ENCODE measurements around the gene STK17B. TPM values are rescaled to one million over a fixed set of nuclear protein-coding genes. Genes with fewer than 3 reads are reported as not detected.

The STK17B gene
- total and polyA plus RNA-seq, 10 donors: 48.7 to 248 (median 186) TPM

DNA sequence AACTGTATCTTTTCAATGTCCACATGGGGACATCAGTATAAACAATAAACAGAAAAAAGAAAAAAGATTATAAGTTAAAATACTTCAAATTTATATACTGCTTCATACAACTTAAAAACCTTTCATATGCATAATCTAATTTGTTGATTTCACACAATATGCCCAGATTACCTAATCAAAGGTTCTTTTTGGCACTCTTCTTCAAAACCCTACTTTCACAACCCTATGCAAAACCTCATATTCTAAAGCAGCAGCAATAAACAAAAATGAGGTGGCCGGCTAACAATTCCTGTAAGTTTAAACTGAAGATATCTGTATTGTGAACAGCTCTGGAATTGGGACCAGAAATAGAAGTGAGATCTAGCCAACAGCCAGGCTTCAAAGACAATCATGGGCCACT is 28.6 kb downstream of the STK17B start:
- H3K36me3 ChIP-seq: peaks cover 9 to 100% (median 87%) of the 10 kb centered on the region in 6 donors

GRCh38 chr2:196140213-196140612 is 31.2 kb downstream of the STK17B start:
- Histone ChIP-seq H3K4me1 (peaks cover 0 to 72% (median 23%) of the 10 kb centered on the region in 6 donors), H3K27me3 (replicated peaks in 1 of 7) (no peaks in the 10 kb centered on the region), H3K27ac (peak overlapping the region in 2 of 8 donors; percentile 30 to 62), H3K36me3 (peaks cover 4 to 100% (median 97%) of the 10 kb centered on the region in 6 donors), H3K4me3 (no peak overlapping the region), H3K9me3 (peaks cover 0 to 14% (median 8%) of the 10 kb centered on the region in 8 donors)
- TF ChIP-seq POLR2A (IDR thresholded peaks at IDR 0.05): no peak
- TF ChIP-seq POLR2AphosphoS5 (IDR thresholded peaks at IDR 0.05): no peak
- no peak for TF ChIP-seq CTCF (IDR thresholded peaks at IDR 0.05 in 8 of 11, conservative IDR thresholded peaks at IDR 0.05 in 3 of 11)
- intact Hi-C loops (cut with DNase I; ENCODE audit: low total_unique reads): no loop called here
- no peak for DNase-seq

More for the DNA sequence above, 28.6 kb downstream of the STK17B start:
- Histone ChIP-seq H3K9me3 (no peaks in the 10 kb centered on the region), H3K4me1 (peaks cover 0 to 98% (median 43%) of the 10 kb centered on the region in 6 donors), H3K4me3 (no peak overlapping the region), H3K27me3 (replicated peaks in 1 of 7) (no peaks in the 10 kb centered on the region), H3K27ac (peak overlapping the region in 5 of 8 donors; percentile 1 to 52 (median 15))
- no peak for TF ChIP-seq POLR2AphosphoS5 (IDR thresholded peaks at IDR 0.05)
- TF ChIP-seq POLR2A (IDR thresholded peaks at IDR 0.05): no peak
- no peak for TF ChIP-seq CTCF (IDR thresholded peaks at IDR 0.05 in 8 of 11, conservative IDR thresholded peaks at IDR 0.05 in 3 of 11)
- 49 to 83% (median 56%) methylated on average over 1 of the region's 1 CpG for WGBS, 5 donors
- DNase-seq: no peak
- intact Hi-C loops (cut with DNase I; ENCODE audit: low total_unique reads): no loop called here

DNA sequence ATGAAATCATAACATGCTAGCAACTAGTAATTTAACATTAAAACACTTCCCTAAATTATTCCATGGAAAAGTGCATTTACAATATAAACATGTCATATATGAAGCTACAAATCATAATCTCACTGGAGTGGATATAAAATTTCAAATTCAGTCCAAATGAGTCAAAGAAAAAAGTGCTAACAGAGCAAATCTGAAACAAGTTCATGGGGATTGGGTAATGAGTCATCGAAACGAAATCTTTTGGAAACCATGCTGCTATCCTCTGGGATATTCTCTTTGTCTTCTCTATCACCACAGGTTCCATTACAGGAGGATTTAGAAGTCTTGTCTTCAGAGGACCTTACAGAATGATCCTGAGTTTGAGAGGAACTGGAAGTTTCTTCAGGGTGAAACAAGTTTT is 34.1 kb downstream of the STK17B start:
- Histone ChIP-seq H3K4me1 (peaks cover 0 to 44% (median 0%) of the 10 kb centered on the region in 6 donors), H3K27me3 (replicated peaks in 1 of 7) (no peaks in the 10 kb centered on the region), H3K4me3 (no peak overlapping the region), H3K36me3 (peaks cover 3 to 100% (median 83%) of the 10 kb centered on the region in 6 donors), H3K9me3 (peaks cover 0 to 43% (median 37%) of the 10 kb centered on the region in 8 donors), H3K27ac (peak overlapping the region in 1 of 8 donors; percentile 0)
- intact Hi-C loops (cut with DNase I; ENCODE audit: low total_unique reads): no loop called here
- no peak for TF ChIP-seq POLR2AphosphoS5 (IDR thresholded peaks at IDR 0.05)
- TF ChIP-seq CTCF (IDR thresholded peaks at IDR 0.05 in 8 of 11, conservative IDR thresholded peaks at IDR 0.05 in 3 of 11): no peak
- no peak for TF ChIP-seq POLR2A (IDR thresholded peaks at IDR 0.05)
- 94 to 96% (median 95%) methylated on average over 2 of the region's 2 CpGs for WGBS, 5 donors
- no peak for DNase-seq

DNA sequence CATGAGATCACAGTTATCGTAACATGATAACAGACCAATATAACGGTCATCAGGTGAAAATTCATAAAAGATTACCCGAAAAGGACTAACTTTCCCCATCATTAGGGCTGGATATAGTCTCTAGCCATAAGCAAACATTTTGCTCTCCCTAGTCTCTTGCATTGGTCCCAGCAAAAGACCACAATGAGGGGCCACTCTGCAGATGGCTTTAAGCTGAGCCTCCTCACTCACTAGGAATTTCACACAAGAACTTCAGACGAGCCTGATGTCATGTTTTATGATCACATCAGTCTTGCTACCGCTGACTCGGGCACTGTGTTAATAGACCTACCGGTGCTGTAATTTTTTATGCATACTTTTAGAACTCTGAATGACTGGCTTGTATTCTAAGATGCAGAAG is 35.2 kb downstream of the STK17B start:
- H3K36me3 ChIP-seq: peaks cover 3 to 92% (median 73%) of the 10 kb centered on the region in 6 donors
- 90 to 97% (median 95%) methylated on average over 7 of the region's 7 CpGs for WGBS, 5 donors
- peaks cover 0 to 36% (median 0%) of the 10 kb centered on the region in 6 donors for H3K4me1 ChIP-seq
- intact Hi-C loops (cut with DNase I; ENCODE audit: low total_unique reads): no loop called here
- peaks cover 0 to 54% (median 48%) of the 10 kb centered on the region in 8 donors for H3K9me3 ChIP-seq
- H3K27ac ChIP-seq: peak overlapping the region in 1 of 8 donors; percentile 22
- H3K27me3 ChIP-seq (replicated peaks in 1 of 7): no peaks in the 10 kb centered on the region
- TF ChIP-seq POLR2AphosphoS5 (IDR thresholded peaks at IDR 0.05): peak in 1 of 3 donors; percentile 75
- TF ChIP-seq CTCF (IDR thresholded peaks at IDR 0.05 in 8 of 11, conservative IDR thresholded peaks at IDR 0.05 in 3 of 11): no peak
- TF ChIP-seq POLR2A (IDR thresholded peaks at IDR 0.05): no peak
- no peak overlapping the region for H3K4me3 ChIP-seq
- DNase-seq: no peak
